HT1080 (cell line): Measurements from ENCODE around the gene ZFYVE16. TPM values are rescaled to one million over a fixed set of nuclear protein-coding genes. Genes with fewer than 3 reads are reported as not detected.
"Not testable (repeated sequence)": the region's sequence is repeated elsewhere in the genome, so short reads cannot be mapped to it uniquely, and the experiment has no call there.

Source experiments
- DNase-seq: peaks from one replicate; pipeline ENCODE4 v3.0.0-alpha.2; 2015; ENCODE audit warnings: low read depth
- polyA plus RNA-seq, 2 experiments: library from polyadenylated mRNA; depleted of rRNA; stranded (reverse); fragments of >200 nt; gene quantifications; 2 replicates each; pipeline ENCODE4 v1.2.3, GENCODE V29; 2015
- total RNA-seq: library from RNA; depleted of rRNA; stranded (reverse); fragments of >200 nt; shearing (Covaris generic); gene quantifications from 2 replicates; pipeline ENCODE4 v1.2.3, GENCODE V29; 2014; rRNA removed

The ZFYVE16 gene
- 9.0 and 10.3 TPM in 2 replicates for total RNA-seq
- 6.9 and 7.9 TPM in 2 replicates for polyA plus RNA-seq (2015; cell fraction: cytosol; rRNA removed)
- 42.7 and 47.6 TPM in 2 replicates for polyA plus RNA-seq (2015; cell fraction: nucleus; rRNA removed)

- DNase-seq: peak; percentile 95
Observed at GRCh38 chr5:80407735-80408483, at the start of gene ZFYVE16. Gene ZFYVE16 (plus strand): TSS chr5:80408064. CDS start chr5:80434148, 26,084 bp downstream.

DNA sequence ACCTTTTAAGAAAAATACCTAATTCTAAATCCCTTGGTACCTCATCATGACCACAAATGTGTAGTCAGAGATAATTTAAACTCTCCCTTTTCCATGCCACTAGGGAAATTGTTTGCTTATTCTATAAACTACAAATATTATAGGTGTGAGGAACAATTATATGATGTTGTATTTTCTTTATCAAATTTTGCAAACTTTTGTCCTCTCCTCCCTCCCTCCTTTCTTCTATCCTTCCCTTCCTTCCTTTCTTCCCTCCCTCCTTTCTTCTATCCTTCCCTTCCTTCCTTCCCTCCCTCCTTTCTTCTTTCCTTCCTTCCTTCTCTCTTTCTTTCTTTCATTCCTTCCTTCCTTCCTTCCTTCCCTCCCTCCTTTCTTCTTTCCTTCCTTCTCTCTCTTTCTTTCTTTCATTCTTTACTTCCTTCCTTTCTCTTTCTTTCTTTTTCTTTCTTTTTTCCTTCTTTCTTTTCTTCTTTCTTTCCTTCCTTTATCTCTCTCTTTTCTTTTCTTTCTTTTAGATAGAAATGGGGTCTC, 46.9 kb upstream of the ZFYVE16 start:
- no peak for DNase-seq

GRCh38 chr5:80364892-80365291, 43.0 kb upstream of the ZFYVE16 start:
- DNase-seq: no peak

GRCh38 chr5:80368661-80369480, 39.0 kb upstream of the ZFYVE16 start:
- DNase-seq: no peak

DNA sequence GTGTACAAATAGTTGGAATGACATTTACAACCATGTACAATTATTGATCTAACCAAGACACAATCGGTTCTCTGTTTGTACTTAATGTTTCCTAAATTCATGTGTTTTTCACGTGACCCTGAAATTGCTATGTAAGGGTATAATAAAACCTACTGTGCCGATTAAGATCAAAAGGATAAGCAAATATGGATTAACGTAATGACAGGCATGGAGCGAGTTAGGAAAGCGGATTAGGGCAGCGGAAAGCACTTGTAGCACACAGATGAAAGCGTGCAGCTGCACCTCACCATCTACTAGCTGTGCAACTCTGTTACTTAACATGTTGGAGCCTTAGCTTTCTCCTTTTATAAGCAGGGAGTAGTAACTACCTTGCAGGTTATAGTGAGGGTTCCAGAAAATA, 38.3 kb upstream of the ZFYVE16 start:
- DNase-seq: no peak

GRCh38 chr5:80370390-80370789, 37.5 kb upstream of the ZFYVE16 start:
- DNase-seq: no peak

GRCh38 chr5:80372780-80373179, 35.1 kb upstream of the ZFYVE16 start:
- DNase-seq: no peak

DNA sequence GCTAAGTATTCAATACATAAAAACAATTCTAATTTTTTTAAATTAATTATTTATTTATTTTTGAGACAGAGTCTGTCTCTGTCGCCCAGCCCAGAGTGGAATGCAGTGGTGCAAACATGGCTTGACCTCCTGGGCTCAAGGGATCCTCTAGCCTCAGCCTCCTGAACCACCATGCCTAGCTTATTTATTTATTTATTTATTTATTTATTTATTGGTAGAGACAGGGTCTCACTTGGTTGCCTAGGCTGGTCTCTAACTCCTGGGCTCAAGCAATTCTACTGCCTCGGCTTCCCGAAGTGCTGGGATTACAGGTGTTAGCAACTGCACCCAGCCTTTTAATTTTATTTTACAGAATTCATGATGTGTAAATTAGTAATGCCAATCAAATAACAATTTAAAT, 33.7 kb upstream of the ZFYVE16 start:
- no peak for DNase-seq

- DNase-seq: no peak
Observed at GRCh38 chr5:80376557-80376956, 31.3 kb upstream of the ZFYVE16 start.

DNA sequence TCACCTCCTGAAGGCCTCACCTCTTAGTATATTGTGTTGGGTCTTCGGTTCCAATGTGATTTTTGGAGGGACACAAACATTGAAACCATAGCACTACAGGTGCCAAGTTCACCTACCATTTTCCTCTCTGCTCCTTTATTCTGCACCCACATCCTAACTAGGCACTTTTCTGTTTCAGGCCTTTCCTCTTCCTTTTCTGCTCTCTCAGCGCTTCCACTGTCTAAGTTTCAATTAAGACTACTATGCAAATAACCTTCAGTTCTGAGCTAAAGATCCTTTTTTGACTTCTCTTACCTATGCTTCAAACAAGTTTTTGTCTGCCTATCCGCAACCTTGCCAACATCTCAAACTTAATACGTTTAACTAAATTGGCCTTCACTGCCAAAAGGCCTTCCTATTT, 25.4 kb upstream of the ZFYVE16 start:
- no peak for DNase-seq

- DNase-seq: no peak
Observed at GRCh38 chr5:80387063-80387768, 20.6 kb upstream of the ZFYVE16 start.

- no peak for DNase-seq
Observed at GRCh38 chr5:80389580-80389979, 18.3 kb upstream of the ZFYVE16 start.

DNA sequence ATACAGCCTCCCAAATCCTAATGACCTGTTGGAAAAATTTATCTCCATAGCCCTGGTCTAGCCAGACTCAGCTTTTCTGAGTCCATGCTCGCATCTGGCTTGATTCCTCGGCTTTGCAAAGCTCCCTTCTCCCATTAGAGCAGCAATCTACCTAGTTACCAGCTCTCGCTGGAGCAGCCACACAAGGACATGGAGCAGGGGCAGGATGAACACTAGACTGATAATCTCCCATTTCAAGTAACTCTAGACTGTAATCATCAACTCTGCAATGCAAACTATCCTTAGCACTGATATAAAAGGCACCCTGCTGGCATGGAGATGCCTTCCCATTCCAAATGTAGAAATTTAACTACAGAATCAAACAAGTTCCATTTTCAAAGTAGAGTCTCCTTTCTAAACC, 17.5 kb upstream of the ZFYVE16 start:
- DNase-seq: not testable (repeated sequence)

- DNase-seq: not testable (repeated sequence)
Observed at GRCh38 chr5:80391267-80391666, 16.6 kb upstream of the ZFYVE16 start.

- peak; percentile 63 for DNase-seq
Observed at GRCh38 chr5:80399526-80400239, 8.2 kb upstream of the ZFYVE16 start.

DNA sequence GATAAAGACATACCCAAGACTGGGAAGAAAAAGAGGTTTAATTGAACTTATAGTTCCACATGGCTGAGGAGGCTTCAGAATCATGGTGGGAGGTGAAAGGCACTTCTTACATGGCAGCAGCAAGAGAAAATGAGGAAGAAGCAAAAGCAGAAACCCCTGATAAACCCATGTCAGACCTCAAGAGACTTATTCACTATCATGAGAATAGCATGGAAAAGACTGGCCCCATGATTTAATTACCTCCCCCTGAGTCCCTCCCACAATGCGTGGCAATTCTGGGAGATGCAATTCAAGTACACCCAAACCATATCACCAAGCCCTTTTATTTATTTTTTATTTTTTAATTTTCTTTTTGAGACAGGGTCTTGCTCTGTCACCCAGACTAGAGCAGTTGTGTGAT, 7.5 kb upstream of the ZFYVE16 start:
- not testable (repeated sequence) for DNase-seq

GRCh38 chr5:80403782-80404181, 4.1 kb upstream of the ZFYVE16 start:
- no peak for DNase-seq

DNA sequence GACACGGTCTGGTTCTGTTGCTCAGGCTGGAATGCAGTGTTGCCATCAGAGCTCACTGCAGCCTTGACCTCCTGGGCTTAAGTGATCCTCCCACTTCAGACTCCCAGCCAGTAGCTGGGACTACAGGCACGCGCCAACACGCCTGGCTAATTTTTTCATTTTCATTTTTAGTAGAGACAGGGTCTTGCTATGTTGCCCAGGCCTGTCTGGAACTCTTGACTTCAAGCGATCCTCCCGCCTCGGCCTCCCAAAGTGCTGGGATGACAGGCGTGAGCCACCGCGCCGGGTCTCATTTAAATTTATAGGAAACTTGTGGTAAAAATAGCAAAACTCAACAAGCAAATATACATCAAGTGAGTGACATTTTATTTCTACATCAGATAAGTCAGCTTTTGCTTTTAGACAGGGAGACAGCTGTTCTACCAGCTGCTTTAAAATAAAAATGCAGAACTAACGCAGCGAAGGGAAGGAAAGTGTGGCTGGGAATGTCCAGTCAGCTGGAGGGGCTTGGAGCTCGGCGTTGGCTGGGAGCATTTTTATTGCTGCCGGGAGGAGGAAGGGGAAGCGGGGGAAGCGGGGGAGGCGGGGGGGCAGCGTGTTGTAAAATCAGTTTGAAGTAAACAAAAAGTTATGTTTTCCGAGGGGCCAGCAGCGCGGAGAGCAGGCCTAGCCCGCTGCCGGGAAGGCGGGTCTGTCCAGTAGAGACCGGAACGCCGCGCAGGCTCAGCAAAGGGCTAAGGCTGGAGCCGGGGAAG, 707 bp upstream of the ZFYVE16 start:
- no peak for DNase-seq

DNA sequence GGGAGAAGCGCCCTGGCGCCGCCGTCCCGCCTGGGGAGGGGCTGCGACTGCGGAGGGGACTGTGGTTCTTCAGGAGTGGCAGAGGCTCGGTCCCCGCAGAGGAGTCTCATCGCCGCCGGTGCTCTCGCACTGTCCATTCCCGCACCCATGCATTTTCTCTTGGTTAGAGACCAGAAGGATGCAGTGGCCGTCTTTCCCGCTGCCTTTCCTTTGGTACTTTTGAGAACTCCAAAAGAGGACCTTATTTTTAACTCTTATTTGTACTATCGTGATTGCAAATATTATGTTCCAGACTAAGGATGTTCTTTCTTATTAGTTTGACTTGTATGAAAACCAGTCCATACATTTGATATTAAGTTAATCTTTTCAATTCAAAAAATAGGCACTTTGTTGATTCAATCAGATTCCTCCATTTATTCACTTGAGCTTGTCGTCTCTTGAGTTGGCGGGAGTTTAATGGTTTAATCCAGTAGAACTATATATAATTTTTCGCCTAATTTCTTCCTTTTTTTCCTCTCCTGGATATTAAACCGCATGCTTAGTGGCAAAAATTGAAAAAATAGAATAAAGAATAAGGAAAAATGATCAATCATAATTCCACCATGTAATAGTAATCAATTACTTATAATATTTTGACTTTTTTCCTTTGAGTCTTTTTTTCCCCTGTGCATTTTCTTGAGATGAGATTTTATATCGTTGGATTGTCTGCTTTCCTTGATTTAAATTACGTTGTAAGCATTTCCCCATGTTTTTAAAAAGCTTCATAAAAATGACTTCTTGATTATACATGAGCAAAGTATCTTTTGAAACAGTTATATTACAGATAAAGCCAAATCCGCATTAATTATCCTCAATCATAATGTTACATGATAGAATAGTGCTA, 861 bp downstream of the ZFYVE16 start:
- peak; percentile 64 for DNase-seq
